ENCODE measurements around the gene MXD1. TPM values are rescaled to one million over a fixed set of nuclear protein-coding genes. Genes with fewer than 3 reads are reported as not detected.

Gene MXD1
- polyA plus RNA-seq, 1 of the 3 experiments (the other 2 are of a cell fraction): 2.3 TPM

GRCh38 chr2:69962986-69963730 lies 48.2 kb downstream of the MXD1 start:
- Histone ChIP-seq H3K9me2 (no peaks in the 10 kb centered on the region), H3F3A (replicated peaks; ENCODE audit: insufficient read depth) (no peaks in the 10 kb centered on the region), H3K27me3 (ENCODE audit: insufficient read depth) (no peaks in the 10 kb centered on the region), H3K4me3 (ENCODE audit: low read depth in 2 of 2, low read length in 1 of 2) (no peak overlapping the region), H3K4me2 (no peak overlapping the region), H3K9me3 (no peaks in the 10 kb centered on the region), H3K79me2 (ENCODE audit: insufficient read depth) (no peaks in the 10 kb centered on the region), H3K9ac (no peak overlapping the region), H2AFZ (ENCODE audit: low read depth) (no peak overlapping the region), H4K20me1 (ENCODE audit: insufficient read depth) (no peaks in the 10 kb centered on the region), H3K36me3 (replicated peaks in 1 of 2; ENCODE audit: control insufficient read depth in 1 of 2, insufficient read depth in 2 of 2, low read length in 1 of 2) (no peaks in the 10 kb centered on the region), H3K27ac (ENCODE audit: low read depth in 2 of 2, low read length in 1 of 2) (no peak overlapping the region), H3K4me1 (ENCODE audit: control insufficient read depth in 1 of 2, insufficient read depth in 2 of 2, low read depth in 1 of 2, low read length in 1 of 2) (no peaks in the 10 kb centered on the region)
- ChIA-PET POLR2A (no interaction called here), CTCF (interaction anchor here (1.4 kb wide), 1 partner anchor 24 kb away, joined by 3 read pairs; no protein-coding TSS in a partner anchor)
- WGBS (ENCODE audit: low lambda C conversion rate): 91% methylated on average over 7 of the region's 8 CpGs
- TF ChIP-seq NRF1 (IDR thresholded peaks at IDR 0.05; ENCODE audit: low read depth, low read length): no peak
- no peak for TF ChIP-seq NFIC (IDR thresholded peaks at IDR 0.05; ENCODE audit: borderline replicate concordance)
- no peak for TF ChIP-seq PBX3 (IDR thresholded peaks at IDR 0.05)
- no peak for TF ChIP-seq EP300 (IDR thresholded peaks at IDR 0.05; ENCODE audit: borderline replicate concordance in 1 of 2, low read depth in 1 of 2, low read length in 1 of 2)
- no peak for TF ChIP-seq JUND (IDR thresholded peaks at IDR 0.05)
- TF ChIP-seq USF2 (IDR thresholded peaks at IDR 0.05; ENCODE audit: borderline replicate concordance, low read depth, low read length): no peak
- no peak for TF ChIP-seq ELF1 (IDR thresholded peaks at IDR 0.05)
- no peak for TF ChIP-seq RAD21 (IDR thresholded peaks at IDR 0.05; ENCODE audit: low read length)
- no peak for TF ChIP-seq CTCF (IDR thresholded peaks at IDR 0.05)
- no peak for TF ChIP-seq IRF3 (IDR thresholded peaks at IDR 0.05; ENCODE audit: low read depth, low read length)
- TF ChIP-seq MEF2A (IDR thresholded peaks at IDR 0.05; ENCODE audit: borderline replicate concordance, low read depth): no peak
- no peak for TF ChIP-seq USF1 (IDR thresholded peaks at IDR 0.05; ENCODE audit: borderline replicate concordance, low read depth)
- no peak for TF ChIP-seq GABPA (IDR thresholded peaks at IDR 0.05; ENCODE audit: low read depth)
- no peak for TF ChIP-seq FOSL2 (IDR thresholded peaks at IDR 0.05; ENCODE audit: borderline replicate concordance, low read depth)
- no peak for TF ChIP-seq MAX (IDR thresholded peaks at IDR 0.05; ENCODE audit: low read depth)
- no peak for TF ChIP-seq CHD2 (IDR thresholded peaks at IDR 0.05; ENCODE audit: low read length, partially characterized antibody)
- no peak for DNase-seq
